SW480 (cell line): ENCODE results near the gene GJA4.

Experiments
- DNase-seq: peaks from one replicate; pipeline ENCODE4 v3.0.0-alpha.2; 2016; ENCODE audit warnings: low spot score

GJA4 gene

DNA sequence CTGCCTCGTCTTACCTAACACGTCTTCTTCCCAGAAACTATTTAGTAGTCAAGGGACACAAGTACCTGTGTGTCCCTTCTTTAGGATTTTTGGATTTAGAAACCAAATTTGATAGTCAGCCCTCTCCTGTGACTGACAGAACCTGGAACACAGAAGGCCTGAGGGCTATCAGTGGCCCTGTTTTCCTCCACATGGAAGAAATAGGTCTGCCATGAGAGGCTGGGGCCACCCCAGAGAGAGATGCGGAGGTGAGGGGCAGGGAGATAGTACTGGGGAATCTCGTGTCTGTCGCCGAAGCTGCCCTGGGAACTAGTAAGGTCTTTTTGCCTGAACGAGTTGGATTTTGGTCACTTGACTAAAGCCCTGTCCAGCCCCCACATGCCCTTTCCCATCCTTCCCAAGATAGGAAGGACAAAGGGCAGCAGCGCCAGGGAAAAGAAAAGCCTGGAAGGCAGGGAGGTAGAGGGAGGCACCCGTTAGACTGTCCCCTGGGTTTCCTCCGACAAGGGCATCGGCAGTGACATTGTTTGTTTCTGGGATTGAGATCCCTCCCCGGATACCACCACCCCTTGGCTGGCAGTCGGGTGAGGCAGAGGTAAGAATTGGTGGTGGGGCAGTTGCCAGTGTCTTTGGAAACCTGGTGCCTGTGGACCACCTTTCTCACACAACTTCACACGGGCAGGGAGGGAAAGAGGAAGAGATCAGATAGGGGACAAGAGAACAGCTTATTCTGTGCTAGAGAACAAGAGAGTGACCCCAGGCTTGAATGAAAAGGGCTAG is 46.9 kb downstream of the GJA4 start:
- DNase-seq = no peak

GRCh38 chr1:34840426-34840825 is 47.6 kb downstream of the GJA4 start:
- no peak for DNase-seq

GRCh38 chr1:34842073-34842472 is 49.3 kb downstream of the GJA4 start:
- DNase-seq = no peak

DNA sequence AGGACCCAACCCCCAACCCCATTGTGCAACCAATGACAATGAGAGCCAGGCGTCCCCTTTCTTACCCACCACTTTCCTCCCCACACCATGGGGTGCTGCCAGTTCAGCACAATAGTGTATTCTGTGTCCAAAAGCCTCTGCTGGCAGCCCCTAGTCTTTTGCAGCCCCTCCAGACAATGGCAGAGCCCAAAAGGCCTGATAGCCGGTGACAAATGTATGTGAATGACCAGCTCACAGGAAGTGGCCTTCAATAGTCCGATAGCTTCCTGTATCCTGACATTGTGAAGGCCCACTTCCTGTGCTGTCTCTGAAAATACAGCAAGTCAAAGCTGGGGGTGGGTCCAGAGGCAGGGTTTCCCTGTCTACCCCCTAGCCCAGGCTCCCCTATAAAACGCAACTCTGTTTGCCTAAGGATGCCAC is 50.2 kb downstream of the GJA4 start:
- DNase-seq = no peak

- no peak for DNase-seq
Measured at GRCh38 chr1:34843392-34844251, 50.8 kb downstream of the GJA4 start.

- DNase-seq = no peak
Measured at GRCh38 chr1:34844252-34844634, 51.4 kb downstream of the GJA4 start.
